GM19438 (cell line): ENCODE measurements around the gene MRPS2.
A peak's percentile ranks its signal among the peaks of the same experiment; 100 is the strongest.
"Not testable (repeated sequence)": the region's sequence is repeated elsewhere in the genome, so short reads cannot be mapped to it uniquely, and the experiment has no call there.

Experiments used
- ATAC-seq: cut with Tn5 transposase; IDR thresholded peaks from one replicate; pipeline ENCODE4 v1.9.1; 2021; ENCODE audit warnings: low read depth; ENCODE audit not compliant: unreplicated experiment

MRPS2 gene

GRCh38 chr9:135500525-135501260 is at the start of gene MRPS2:
Gene MRPS2 (plus strand): TSS chr9:135500682. CDS start chr9:135500711, 29 bp downstream.
- peak; percentile 86 for ATAC-seq

- ATAC-seq = no peak
These were observed 49.5 kb upstream of the MRPS2 start for GRCh38 chr9:135450956-135451355.

GRCh38 chr9:135451909-135452308 is 48.6 kb upstream of the MRPS2 start:
- not testable (repeated sequence) for ATAC-seq

DNA sequence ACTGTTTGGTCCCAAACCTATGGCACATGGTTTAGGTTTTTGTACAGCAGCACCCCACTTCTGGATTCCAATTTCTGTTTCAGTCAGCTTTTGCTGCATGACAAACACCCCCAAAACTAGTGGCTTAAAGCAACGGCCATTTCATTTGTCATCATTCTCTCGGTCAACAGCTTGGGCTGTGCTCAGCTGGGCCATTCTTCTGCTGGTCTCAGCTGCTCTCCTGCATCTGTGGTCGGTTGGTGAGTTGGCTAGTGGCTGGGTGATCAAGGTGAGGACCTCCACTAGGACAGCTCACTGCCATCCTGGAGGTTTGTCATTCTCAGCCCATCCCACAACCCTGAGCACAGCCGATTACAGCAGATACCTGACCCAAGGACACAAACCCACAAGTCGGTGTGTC is 45.7 kb upstream of the MRPS2 start:
- ATAC-seq = no peak

DNA sequence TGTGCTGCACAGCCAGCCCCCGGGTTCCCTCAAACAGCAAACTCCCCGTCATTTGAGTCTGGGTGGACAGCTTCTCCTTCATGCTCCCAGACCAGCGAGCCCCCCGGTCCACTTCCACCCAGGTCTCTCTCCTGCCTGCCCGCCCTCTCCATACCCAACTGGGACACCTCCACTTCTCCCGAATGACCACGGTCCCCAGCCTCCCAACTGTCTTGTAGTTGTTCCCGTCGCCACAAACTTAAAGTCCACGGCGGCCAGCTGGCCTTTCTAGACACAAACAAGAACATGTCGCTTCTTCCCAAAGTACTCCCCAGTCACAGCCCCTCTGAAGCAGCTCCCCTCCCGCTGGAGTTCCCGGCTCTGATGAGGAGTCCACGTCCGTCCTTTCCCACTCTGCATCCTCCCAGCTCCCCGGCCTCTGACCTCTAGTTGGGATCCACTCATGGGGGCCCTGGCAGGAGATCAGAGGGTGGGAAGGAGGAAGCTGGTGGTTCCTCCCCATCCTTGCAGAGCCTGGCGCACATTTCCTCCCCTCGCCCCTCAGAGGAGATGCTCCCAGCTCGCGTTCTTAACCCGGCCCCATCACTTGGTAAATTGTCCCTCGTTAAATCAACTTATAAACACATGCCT is 45.0 kb upstream of the MRPS2 start:
- no peak for ATAC-seq

DNA sequence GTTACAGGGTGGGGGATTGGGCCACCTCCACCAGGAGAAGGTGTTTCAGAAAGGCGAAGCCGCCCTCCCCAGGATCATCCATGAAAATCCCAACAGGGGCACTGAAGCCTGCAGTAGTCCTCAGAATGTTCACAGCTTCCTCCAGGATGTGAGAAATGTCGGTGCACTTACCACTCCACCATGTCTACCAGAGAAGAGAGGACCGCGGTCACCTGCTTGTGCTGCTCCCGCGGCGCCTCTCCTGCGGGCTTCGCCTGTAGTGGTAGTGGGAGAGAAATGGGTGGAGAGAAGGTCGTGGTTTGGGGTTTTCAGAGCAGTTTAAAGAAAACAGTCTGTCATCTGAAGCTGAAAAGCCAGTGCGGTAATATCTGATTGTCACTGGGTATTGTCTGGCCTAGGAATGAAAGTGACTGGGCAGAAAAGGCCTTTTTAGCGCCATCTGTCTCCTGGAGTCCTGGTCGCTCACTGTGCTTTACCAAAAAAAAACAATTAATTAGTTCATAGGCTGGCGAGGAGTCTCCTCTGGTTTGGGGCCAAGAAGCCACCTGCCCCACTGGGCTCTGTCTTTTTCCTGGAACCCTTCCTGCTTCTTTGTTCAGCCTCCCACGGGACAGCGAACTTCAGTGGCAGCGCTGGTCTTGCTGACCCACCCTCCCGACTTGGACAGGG is 43.9 kb upstream of the MRPS2 start:
- no peak for ATAC-seq

DNA sequence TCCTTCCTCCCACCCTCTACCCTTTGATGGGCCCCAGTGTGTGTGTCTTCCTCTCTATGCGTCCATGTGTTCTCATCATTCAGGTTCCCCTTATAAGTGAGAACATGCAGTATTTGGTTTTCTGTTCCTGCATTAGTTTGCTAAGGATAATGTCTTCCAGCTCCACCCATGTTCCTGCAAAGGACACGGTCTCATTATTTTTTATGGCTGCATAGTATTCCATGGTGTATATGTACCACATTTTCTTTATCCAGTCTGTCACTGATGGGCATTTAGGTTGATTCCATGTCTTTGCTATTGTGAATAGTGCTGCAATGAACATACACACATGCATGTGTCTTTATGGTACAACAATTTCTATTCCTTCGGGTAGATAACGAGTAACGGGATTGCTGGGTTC is 42.0 kb upstream of the MRPS2 start:
- ATAC-seq = not testable (repeated sequence)

DNA sequence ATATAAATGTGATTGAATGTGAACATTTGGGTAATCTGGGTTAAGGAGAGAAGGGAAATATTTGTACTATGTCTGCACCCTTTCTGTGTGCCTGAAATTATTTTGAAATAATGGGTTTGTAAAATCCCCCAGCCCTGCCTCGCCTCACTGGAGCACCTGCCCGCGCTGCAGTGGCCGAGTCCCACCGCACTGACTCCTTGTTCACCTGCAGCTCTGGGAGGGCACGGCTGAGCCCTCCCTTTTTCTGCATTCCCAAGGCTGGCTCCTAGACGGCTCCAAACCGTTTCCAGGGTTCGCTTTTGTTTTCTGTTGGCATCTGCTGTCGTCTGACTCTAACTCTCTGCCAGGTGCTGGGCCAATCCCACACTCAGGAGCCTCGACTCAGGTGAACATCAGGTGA is 38.5 kb upstream of the MRPS2 start:
- no peak for ATAC-seq

GRCh38 chr9:135463140-135463539 is 37.3 kb upstream of the MRPS2 start:
- ATAC-seq = no peak

DNA sequence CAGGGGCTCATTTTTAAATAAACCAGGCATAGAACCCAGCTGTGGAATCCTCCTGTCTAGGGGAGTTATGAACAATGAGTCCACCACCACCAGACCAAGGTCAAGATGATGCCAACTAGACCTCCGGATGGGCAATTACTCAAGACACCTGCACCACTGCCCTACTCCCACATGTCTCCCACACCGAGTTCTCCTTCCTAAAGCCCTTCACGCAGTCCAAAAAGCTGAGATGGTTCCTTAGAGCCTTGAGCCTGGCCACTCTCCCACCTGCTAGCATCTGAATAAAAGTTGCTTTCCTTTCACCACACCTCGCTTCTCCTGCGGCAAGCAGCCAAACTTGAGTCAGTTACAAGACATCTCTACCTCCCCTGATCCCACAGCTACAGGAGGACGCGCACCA is 36.3 kb upstream of the MRPS2 start:
- ATAC-seq = no peak

DNA sequence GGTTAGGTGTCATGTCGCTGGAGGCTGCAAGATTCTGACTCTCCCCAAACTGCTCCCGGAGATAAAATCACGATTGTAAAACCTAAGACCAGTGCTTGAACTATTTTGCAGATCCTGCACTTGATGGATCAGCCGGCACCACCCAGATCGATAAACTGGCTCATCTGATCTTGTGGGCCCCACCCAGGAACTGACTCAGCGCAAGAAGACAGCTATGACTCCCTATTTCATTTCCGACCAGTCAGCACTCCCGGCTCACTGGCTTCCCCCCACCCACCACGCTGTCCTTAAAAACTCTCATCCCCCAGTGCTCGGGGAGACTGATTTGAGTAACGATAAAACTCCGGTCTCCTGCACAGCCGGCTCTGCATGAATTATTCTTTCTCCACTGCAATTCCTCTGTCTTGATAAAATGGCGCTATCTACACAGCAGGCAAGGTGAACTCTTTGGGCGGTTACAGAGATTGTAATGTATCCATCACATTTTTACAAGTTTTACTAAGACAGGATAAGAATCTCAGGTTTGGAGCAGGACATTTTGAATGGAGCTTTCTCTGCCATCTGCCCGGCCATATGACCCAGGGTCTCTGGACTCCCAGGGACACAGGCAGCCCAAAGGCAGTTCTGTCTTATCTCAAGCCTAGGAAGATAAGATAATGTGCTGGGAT is 31.5 kb upstream of the MRPS2 start:
- ATAC-seq = no peak

GRCh38 chr9:135471791-135472640 is 28.5 kb upstream of the MRPS2 start:
- ATAC-seq = no peak

- ATAC-seq = no peak
These were observed 26.4 kb upstream of the MRPS2 start for GRCh38 chr9:135473972-135474543.

DNA sequence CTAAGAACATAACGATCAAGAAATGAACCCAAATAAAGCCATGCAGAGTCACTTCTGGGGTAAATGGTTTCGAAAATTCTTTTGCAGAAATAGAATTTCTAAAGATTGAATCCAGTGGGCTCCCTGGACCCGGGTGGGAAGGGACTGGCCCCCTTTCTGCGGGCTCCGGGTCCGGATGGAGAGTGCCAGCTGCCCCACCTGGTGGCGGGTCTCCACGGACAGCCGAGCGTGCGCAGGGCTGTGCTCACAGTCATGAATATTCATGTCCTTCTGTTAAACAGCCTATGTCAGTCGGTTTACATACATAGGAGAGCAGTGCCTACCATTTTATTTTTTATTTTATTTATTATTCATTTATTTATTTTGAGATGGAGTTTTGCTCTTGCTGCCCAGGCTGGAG is 25.6 kb upstream of the MRPS2 start:
- no peak for ATAC-seq

GRCh38 chr9:135476561-135477355 is 23.7 kb upstream of the MRPS2 start:
- ATAC-seq = no peak

- ATAC-seq = no peak
These were observed 22.3 kb upstream of the MRPS2 start for GRCh38 chr9:135478191-135478590.

DNA sequence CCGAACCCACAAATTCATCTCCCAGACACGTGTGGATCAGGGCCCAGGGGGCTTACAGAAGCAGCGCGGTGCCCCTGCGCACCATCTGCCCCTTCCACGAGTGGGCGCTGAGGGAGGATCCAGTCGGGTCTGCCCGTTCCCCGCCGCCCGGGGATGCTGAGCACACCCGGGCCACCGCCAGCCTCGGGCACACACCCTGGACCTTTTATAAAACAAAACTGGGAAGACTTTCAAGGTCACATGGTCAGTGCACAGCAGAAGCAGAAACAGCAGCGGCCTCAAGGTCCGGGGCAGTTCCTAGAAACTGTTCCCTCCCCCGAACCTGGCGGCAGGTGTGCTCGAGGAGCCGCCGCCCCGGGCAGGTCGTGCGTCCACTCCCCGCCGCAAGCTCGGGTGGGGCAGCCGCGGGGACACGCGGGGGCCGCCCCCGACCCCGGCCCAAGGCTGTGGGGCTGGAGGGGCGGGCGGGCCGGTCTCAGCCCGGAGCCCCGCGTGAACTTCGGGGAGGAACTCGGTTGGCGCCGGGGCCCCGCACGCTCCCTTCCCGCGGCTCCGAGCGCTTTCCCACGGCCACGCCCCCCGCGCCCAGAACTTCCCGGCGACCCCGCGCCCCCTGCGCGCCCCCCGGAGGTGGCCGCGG is 21.5 kb upstream of the MRPS2 start:
- no peak for ATAC-seq

DNA sequence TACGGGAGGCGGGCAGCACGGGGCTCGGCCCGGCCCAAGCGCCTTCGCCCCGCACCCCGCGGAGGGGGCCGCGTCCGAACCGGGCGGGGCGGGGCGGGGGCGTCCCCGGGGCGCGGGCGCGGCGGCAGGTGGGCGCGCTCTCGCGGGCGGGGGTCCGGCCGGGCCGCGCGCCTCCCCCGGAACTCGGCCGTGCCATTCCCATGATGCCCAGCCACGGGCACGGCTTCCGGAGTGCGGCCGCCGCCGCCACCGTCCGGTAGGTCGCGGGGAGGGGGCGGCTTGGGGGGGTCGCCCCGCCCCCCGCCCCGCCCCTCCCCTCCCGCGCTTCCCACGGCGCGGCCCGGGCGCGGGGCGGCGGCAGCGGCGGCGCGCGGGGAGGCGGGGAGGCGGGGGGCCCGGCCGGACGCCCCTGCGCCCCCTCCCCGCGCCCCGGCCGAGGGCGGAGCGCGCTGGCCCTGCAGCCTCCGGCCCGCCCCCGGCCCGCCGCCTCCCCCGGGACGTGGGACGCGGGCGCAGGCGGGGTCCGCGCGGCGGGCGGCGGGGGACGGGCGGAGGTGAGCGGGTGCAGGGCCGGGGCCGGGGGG is 20.9 kb upstream of the MRPS2 start, which contains the start of gene PPP1R26:
TSS of gene PPP1R26 (plus strand) at position 314 of the 584 bp plus-strand sequence. CDS start 4,729 bp downstream, outside the sequence.
- ATAC-seq = no peak
